Activated CD8-positive, alpha-beta T cell treated with anti-CD3 and anti-CD28 coated beads, Interleukin-2, amount 10 ng/mL, durations not matched to agents 7 days and 5 days (primary cell): ENCODE measurements around the gene CEP128. TPM values are rescaled to one million over a fixed set of nuclear protein-coding genes. Genes with fewer than 3 reads are reported as not detected.

Experiments
- ATAC-seq: fragments of 150-1000 bp; cut with Tn5 transposase; one replicate; pipeline ENCODE4 v1.10.0; 2021; ENCODE audit warnings: moderate library complexity
- CTCF ChIA-PET: fragments of 350-600 bp; sonication (Branson Sonifier 250); formaldehyde crosslinking; loops from one replicate; lab custom pipeline; 2021; ENCODE audit warnings: antibody characterized with exemption; lab: Charles Lee
- POLR2A ChIA-PET: fragments of 350-600 bp; sonication (Branson Sonifier 250); formaldehyde crosslinking; loops from one replicate; lab custom pipeline; 2021; ENCODE audit warnings: antibody characterized with exemption; lab: Charles Lee
- DNase-seq: peaks from one replicate; pipeline ENCODE4 v3.0.0-alpha.2; 2020
- H3K27ac Mint-ChIP-seq: one replicate; pipeline ENCODE4 v1.8.0; 2021; ENCODE audit warnings: mild to moderate bottlenecking, mixed read lengths
- H3K27me3 Mint-ChIP-seq: one replicate; pipeline ENCODE4 v1.8.0; 2021; ENCODE audit warnings: low read depth, mixed read lengths
- H3K36me3 Mint-ChIP-seq: one replicate; pipeline ENCODE4 v1.8.0; 2021; ENCODE audit warnings: low read depth, mixed read lengths
- H3K4me1 Mint-ChIP-seq: one replicate; pipeline ENCODE4 v1.8.0; 2021; ENCODE audit warnings: low read depth, mixed read lengths
- H3K4me3 Mint-ChIP-seq: one replicate; pipeline ENCODE4 v1.8.0; 2021; ENCODE audit warnings: mild to moderate bottlenecking, mixed read lengths
- H3K9me3 Mint-ChIP-seq: one replicate; pipeline ENCODE4 v1.8.0; 2022; ENCODE audit warnings: mixed read lengths; ENCODE audit not compliant: insufficient read depth
- total RNA-seq, 2 experiments: library from RNA; stranded (reverse); gene quantifications; one replicate each; pipeline ENCODE4 v1.2.3, GENCODE V29; 2021

CEP128 gene
- total RNA-seq, 2 experiments from 2014 or later, result 32.9 to 35.8 TPM

- Mint-ChIP-seq H3K4me1 (no peaks in the 10 kb centered on the region), H3K9me3 (no peaks in the 10 kb centered on the region), H3K27ac (no peak overlapping the region), H3K36me3 (no peaks in the 10 kb centered on the region), H3K4me3 (no peak overlapping the region), H3K27me3 (no peaks in the 10 kb centered on the region)
- DNase-seq (no peak), ATAC-seq (no peak)
- POLR2A ChIA-PET, result no interaction called here
- CTCF ChIA-PET, result no interaction called here
These were observed 476.9 kb downstream of the CEP128 start for GRCh38 chr14:80464531-80465149.

DNA sequence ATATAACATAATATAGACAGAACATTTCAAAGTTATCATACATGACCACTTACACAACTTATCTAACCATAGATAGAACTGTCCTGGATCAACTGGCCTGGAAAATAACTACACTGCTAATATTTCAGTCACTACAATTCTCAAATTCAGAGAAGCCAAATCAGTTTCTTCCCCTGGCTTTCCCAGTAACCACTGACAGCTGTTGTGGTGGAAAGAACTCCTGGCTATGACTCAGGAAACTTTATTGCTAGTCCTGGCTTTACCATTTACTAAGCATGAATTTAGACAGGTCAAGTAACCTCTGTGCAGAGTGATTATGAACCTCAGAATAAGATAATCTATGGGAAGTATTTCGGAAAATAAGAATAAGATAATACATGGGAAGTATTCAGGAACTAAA, 485.3 kb downstream of the CEP128 start:
- Mint-ChIP-seq H3K4me3 (no peak overlapping the region), H3K9me3 (no peaks in the 10 kb centered on the region), H3K27ac (no peak overlapping the region), H3K36me3 (no peaks in the 10 kb centered on the region), H3K4me1 (no peaks in the 10 kb centered on the region), H3K27me3 (no peaks in the 10 kb centered on the region)
- CTCF ChIA-PET, result no interaction called here
- no peak for ATAC-seq
- no peak for DNase-seq
- POLR2A ChIA-PET, result no interaction called here

- POLR2A ChIA-PET, result no interaction called here
- Mint-ChIP-seq H3K9me3 (no peaks in the 10 kb centered on the region), H3K4me1 (no peaks in the 10 kb centered on the region), H3K27ac (no peak overlapping the region), H3K4me3 (no peak overlapping the region), H3K36me3 (no peaks in the 10 kb centered on the region), H3K27me3 (no peaks in the 10 kb centered on the region)
- CTCF ChIA-PET, result no interaction called here
- DNase-seq (no peak), ATAC-seq (no peak)
These were observed 486.5 kb downstream of the CEP128 start for GRCh38 chr14:80455031-80455430.

- ATAC-seq, result no peak
- H3K4me1 Mint-ChIP-seq, result no peaks in the 10 kb centered on the region
- ChIA-PET CTCF (no interaction called here), POLR2A (no interaction called here)
- DNase-seq, result no peak
- no peaks in the 10 kb centered on the region for H3K27me3 Mint-ChIP-seq
- no peak overlapping the region for H3K27ac Mint-ChIP-seq
- H3K4me3 Mint-ChIP-seq, result no peak overlapping the region
- no peaks in the 10 kb centered on the region for H3K9me3 Mint-ChIP-seq
- H3K36me3 Mint-ChIP-seq, result no peaks in the 10 kb centered on the region
These were observed 493.3 kb downstream of the CEP128 start for GRCh38 chr14:80448267-80448666.

- Mint-ChIP-seq H3K4me1 (no peaks in the 10 kb centered on the region), H3K27ac (no peak overlapping the region), H3K9me3 (no peaks in the 10 kb centered on the region), H3K4me3 (no peak overlapping the region), H3K27me3 (no peaks in the 10 kb centered on the region), H3K36me3 (no peaks in the 10 kb centered on the region)
- ATAC-seq, result no peak
- ChIA-PET POLR2A (no interaction called here), CTCF (no interaction called here)
- no peak for DNase-seq
These were observed 494.1 kb downstream of the CEP128 start for GRCh38 chr14:80447392-80447791.

Other genes with a start within 250 kb of the CEP128 start
- gene TSHR, start 13.9 kb upstream of the CEP128 start, total RNA-seq, result not detected